DOHH2 (cell line): ENCODE results near the gene MLLT3.

Experiments used
- H3F3A ChIP-seq: fragments of 200-600 bp; sonication (generic), shearing (Covaris generic); 2 replicates; pipeline ENCODE4 v1.6.0; 2016; ENCODE audit warnings: antibody characterized with exemption, mild to moderate bottlenecking; ENCODE audit not compliant: control insufficient read depth, insufficient read depth
- H3K27ac ChIP-seq: fragments of 200-600 bp; sonication (generic); 2 replicates; pipeline ENCODE4 v1.5.1; 2014; ENCODE audit warnings: low read depth, mild to moderate bottlenecking, low read length, moderate library complexity
- H3K27me3 ChIP-seq: fragments of 200-600 bp; sonication (generic); 2 replicates; pipeline ENCODE4 v1.6.1; 2014; ENCODE audit warnings: mild to moderate bottlenecking, low read length, mixed read lengths; ENCODE audit not compliant: control insufficient read depth
- H3K36me3 ChIP-seq: fragments of 200-600 bp; sonication (generic); 2 replicates; pipeline ENCODE4 v1.6.1; 2014; ENCODE audit warnings: mild to moderate bottlenecking, low read length, moderate library complexity, mixed read lengths; ENCODE audit not compliant: control insufficient read depth
- H3K4me1 ChIP-seq: fragments of 200-600 bp; sonication (generic); 2 replicates; pipeline ENCODE4 v1.6.1; 2014; ENCODE audit warnings: mild to moderate bottlenecking, low read length, mixed read lengths; ENCODE audit not compliant: control insufficient read depth
- H3K4me2 ChIP-seq: fragments of 200-600 bp; sonication (generic); 2 replicates; pipeline ENCODE4 v1.6.0; 2014; ENCODE audit warnings: mild to moderate bottlenecking, low read length, moderate library complexity
- H3K4me3 ChIP-seq: fragments of 200-600 bp; sonication (generic); 2 replicates; pipeline ENCODE4 v1.5.1; 2014; ENCODE audit warnings: mild to moderate bottlenecking, low read length, mixed read lengths
- H3K79me2 ChIP-seq: fragments of 200-600 bp; sonication (generic); 2 replicates; pipeline ENCODE4 v1.6.1; 2014; ENCODE audit warnings: mild to moderate bottlenecking, low read length, mixed read lengths; ENCODE audit not compliant: control insufficient read depth
- H3K9me2 ChIP-seq: fragments of 200-600 bp; sonication (generic); replicated peaks from 2 replicates; pipeline ENCODE4 v1.6.1; 2014; ENCODE audit warnings: mild to moderate bottlenecking, low read length, mixed read lengths; ENCODE audit not compliant: control insufficient read depth
- H3K9me3 ChIP-seq: fragments of 200-600 bp; sonication (generic); 2 replicates; pipeline ENCODE4 v1.6.1; 2014; ENCODE audit warnings: antibody characterized with exemption, low read length, mixed read lengths; ENCODE audit not compliant: control insufficient read depth, insufficient read depth
- H4K20me1 ChIP-seq: fragments of 200-600 bp; sonication (generic); 2 replicates; pipeline ENCODE4 v1.6.0; 2014; ENCODE audit warnings: low read depth, mild to moderate bottlenecking, antibody characterized with exemption, low read length, moderate library complexity; ENCODE audit not compliant: control insufficient read depth, insufficient read depth
- EZH2phosphoT487 ChIP-seq: fragments of 200-600 bp; sonication (generic); IDR thresholded peaks from 2 replicates; pipeline ENCODE4 v1.6.1; 2017; ENCODE audit warnings: borderline replicate concordance, mild to moderate bottlenecking, antibody characterized with exemption, low read length, moderate library complexity, mixed read lengths
- TF ChIP-seq, protein P1 (sequence below): fragments of 200-600 bp; sonication (generic); IDR thresholded peaks from one replicate; pipeline ENCODE4 v1.5.1; 2014; ENCODE audit warnings: antibody characterized with exemption, mild to moderate bottlenecking, low read depth, low read length; ENCODE audit not compliant: poor library complexity, severe bottlenecking

Gene MLLT3

DNA sequence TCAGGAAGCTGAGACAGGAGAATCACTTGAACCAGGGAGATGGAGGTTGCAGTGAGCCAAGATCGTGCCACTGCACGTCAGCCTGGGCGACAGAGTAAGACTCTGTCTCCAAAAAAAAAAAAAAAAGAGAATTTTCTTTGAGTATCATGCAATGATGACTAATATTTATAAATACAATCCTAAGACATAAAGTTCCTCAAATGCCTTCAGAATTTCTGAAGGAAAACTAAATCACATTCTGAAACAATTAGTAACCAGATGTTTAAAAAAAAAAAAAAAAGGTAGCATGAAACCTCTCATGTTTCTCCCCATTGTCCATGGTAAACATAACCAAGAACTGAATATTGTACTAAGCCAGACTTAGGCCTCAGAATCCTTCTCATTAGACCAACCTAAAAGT, 23.1 kb downstream of the MLLT3 start:
- Histone ChIP-seq H3K9me2 (no peaks in the 10 kb centered on the region), H3K27ac (no peak overlapping the region), H3K79me2 (peaks cover 18% of the 10 kb centered on the region), H3K4me3 (no peak overlapping the region), H3F3A (no peaks in the 10 kb centered on the region), H3K4me2 (no peak overlapping the region), H3K36me3 (no peaks in the 10 kb centered on the region), H3K9me3 (no peaks in the 10 kb centered on the region), H3K27me3 (no peaks in the 10 kb centered on the region), H3K4me1 (peaks cover 44% of the 10 kb centered on the region), H4K20me1 (no peaks in the 10 kb centered on the region)
- TF ChIP-seq EZH2phosphoT487: no peak
- TF ChIP-seq, protein P1, sequence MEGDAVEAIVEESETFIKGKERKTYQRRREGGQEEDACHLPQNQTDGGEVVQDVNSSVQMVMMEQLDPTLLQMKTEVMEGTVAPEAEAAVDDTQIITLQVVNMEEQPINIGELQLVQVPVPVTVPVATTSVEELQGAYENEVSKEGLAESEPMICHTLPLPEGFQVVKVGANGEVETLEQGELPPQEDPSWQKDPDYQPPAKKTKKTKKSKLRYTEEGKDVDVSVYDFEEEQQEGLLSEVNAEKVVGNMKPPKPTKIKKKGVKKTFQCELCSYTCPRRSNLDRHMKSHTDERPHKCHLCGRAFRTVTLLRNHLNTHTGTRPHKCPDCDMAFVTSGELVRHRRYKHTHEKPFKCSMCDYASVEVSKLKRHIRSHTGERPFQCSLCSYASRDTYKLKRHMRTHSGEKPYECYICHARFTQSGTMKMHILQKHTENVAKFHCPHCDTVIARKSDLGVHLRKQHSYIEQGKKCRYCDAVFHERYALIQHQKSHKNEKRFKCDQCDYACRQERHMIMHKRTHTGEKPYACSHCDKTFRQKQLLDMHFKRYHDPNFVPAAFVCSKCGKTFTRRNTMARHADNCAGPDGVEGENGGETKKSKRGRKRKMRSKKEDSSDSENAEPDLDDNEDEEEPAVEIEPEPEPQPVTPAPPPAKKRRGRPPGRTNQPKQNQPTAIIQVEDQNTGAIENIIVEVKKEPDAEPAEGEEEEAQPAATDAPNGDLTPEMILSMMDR: no peak

DNA sequence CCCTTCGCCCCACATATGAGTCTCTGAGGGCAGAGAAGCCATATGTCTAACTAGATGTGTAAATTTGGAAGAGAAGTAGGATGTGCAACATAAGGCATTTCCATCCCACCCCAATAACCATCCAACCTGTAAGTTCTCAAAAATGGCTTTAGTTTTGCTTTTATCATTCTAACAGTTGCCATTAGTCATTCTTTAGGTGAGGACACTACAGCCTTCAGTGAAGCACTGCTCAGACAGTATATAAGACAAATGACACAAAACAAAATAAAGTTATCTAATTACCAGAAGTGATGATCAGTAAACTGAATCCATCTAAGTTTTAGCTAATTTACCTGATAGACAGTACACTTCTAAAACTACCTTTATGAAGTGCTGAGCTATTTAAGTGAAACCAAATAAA, 23.9 kb downstream of the MLLT3 start:
- Histone ChIP-seq H3K79me2 (peaks cover 18% of the 10 kb centered on the region), H3F3A (no peaks in the 10 kb centered on the region), H3K4me1 (peaks cover 38% of the 10 kb centered on the region), H3K9me2 (no peaks in the 10 kb centered on the region), H3K36me3 (no peaks in the 10 kb centered on the region), H3K4me2 (peak overlapping the region; percentile 19), H3K27me3 (no peaks in the 10 kb centered on the region), H3K4me3 (no peak overlapping the region), H3K9me3 (no peaks in the 10 kb centered on the region), H3K27ac (no peak overlapping the region), H4K20me1 (no peaks in the 10 kb centered on the region)
- TF ChIP-seq, protein P1: no peak
- no peak for TF ChIP-seq EZH2phosphoT487

DNA sequence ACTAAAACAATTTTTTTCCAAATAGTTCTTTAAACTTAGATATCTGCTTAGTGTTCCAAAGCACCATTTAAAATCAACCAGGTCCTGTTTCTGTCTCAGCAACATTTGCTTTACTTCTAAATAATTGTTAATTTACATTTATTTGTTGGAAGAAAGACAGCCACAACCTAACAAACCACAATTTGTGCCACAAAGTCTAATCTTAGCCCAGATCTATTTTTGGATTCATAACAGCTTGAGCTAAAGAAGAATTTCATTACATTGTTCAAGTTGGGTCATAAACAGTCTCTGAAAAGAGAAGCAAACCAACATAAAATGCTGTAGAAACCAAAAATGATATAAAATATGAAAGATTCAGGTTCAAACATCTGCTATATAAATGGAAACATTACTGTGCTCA, 24.4 kb downstream of the MLLT3 start:
- Histone ChIP-seq H3K36me3 (no peaks in the 10 kb centered on the region), H3F3A (no peaks in the 10 kb centered on the region), H4K20me1 (no peaks in the 10 kb centered on the region), H3K27ac (no peak overlapping the region), H3K4me2 (peak overlapping the region; percentile 19), H3K9me2 (no peaks in the 10 kb centered on the region), H3K4me1 (peaks cover 33% of the 10 kb centered on the region), H3K4me3 (no peak overlapping the region), H3K79me2 (peaks cover 18% of the 10 kb centered on the region), H3K27me3 (no peaks in the 10 kb centered on the region), H3K9me3 (no peaks in the 10 kb centered on the region)
- TF ChIP-seq, protein P1: no peak
- no peak for TF ChIP-seq EZH2phosphoT487
